HS-5 (cell line): ENCODE data around the gene CALHM3.
A peak's percentile ranks its signal among the peaks of the same experiment; 100 is the strongest.

Experiments used
- DNase-seq: peaks from one replicate; pipeline ENCODE4 v3.0.0-alpha.2; 2012; ENCODE audit warnings: low read depth

CALHM3 gene

DNA sequence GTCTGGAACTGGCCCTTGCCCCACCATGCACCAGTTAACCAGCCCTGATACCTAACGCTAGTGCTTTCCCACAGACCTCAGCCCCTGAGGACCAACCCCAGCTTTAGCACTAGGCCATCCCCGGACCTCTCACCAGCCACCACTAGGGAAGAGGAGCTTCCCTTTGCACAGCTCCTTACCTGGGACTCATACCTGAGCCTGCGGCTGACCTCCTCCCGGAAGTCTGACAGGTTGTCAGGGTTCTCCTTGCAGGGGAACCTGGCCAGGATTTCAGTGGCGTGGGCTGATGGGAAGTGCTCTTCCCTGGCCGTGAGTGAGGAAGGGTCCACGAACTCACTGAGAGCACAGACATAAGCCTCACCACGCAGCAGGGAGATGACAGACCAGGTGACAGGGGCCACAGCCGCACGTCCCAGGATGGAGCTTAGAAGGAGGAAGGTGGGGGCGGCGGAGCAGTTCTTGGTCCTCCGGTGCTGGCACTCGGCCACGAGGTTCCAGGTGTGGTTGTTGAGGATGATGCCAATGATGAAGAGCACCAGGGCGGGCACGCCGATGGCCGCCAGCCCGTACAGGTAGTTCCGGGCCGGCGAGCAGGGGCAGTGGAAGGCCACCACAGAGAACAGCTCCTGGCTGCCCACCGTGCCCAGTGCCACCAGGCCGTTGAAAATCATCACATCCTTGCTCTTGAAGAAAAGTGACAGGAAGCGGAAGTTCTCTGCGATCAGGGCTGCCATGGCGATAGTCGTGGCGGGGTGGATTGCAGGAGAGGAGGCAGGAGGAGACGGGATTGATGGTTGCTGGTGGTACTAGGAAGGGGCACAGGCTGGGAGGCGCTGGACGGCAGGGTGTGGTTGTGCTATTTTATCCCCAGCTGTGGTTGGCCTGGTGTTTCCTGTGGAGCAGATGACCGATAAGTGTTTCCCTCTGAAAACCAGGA is 29.6 kb downstream of the CALHM3 start:
- no peak for DNase-seq

DNA sequence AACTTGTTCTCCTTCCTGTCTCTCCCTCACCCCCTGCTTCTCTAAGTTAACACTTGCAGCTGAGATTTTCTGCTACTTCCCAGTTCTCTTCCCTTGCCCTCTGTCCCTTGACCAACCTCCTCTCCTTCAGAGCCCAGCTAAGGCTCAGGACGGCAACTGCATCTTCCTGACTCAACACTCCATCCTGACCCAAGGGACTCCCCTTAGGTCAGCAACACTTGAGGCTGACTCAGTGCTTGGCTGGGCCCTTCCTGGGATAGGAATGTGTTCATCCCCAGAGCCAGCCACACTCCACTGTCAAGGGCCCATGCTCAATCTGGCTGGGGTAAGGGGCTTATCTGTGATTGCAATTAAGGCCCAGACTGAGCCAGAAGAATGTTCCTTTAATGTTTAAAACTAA is 30.3 kb downstream of the CALHM3 start:
- DNase-seq: peak; percentile 58

DNA sequence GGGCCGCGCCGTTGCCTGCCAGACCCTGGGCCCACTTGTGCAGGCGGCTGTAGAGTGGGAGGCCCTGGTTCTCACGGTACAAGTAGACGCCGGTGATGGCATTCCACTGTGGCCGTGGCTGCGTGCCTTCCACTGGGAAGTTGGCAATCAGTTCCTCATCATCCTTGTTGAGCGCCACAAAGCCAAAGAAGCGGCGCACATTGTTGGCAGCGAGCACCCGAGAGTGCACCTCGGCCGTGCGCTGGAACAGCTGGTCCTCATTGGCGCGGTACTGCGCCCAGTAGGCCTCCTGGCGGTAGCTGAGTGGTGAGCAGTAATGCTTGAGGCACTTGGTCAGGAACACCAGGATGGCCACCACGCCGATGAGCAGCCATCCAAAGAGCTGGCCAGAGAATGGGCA is 31.9 kb downstream of the CALHM3 start:
- DNase-seq: no peak

DNA sequence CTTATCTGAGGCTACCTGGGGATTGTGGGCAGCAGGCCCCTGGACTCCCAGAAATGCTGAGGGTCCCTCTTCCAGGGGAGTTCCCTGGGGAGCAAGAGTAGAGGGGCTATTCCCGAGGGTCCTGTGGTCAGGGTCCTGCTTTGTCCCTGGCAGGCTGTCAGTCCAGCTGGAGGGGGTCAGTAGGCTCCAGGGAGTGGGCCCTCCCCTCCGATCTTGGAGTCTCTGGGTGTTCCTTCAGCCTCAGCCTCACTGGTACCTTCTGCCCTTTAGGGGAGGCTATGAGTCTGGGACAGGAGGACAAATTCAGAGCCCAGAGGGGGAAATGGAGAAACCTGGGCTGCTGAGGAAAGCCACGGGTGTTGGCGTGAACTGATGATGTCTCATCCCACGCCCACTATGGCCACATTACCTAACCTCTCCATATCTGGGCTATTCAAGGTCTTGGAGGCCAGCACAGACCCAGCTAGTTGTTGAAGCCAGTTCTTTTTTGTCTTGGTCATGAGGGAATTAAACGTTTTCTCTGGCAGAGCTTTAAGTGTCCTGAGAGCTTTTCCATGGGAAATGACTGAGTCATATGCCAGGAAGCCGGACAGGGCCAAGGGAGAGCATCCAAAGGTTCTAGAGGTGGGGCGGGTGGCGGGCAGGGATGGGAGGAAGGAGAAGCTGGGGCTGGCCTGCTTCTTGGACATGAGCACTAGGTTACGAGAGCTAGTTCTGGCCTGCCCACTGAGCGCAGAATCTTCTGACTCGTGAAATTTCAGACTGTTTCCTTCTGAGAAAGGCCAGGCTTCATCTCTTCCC is 33.1 kb downstream of the CALHM3 start:
- DNase-seq: no peak

DNA sequence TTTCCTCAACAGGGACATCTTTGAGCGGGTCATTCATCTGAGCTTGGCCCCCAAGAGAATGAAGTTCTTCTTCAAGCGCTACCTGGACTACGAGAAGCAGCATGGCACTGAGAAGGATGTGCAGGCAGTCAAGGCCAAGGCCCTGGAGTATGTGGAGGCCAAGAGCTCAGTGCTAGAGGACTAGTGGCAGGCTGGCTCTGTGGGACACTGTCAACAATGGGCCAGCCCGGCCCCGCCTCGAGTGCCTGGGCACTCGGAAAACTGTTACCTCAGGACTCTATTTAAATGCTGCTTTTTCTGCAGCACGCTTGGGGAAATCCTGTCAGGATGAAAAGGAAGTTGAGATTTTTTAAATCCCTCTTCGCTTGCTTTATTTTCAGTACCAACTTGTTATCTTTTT is 33.7 kb downstream of the CALHM3 start:
- no peak for DNase-seq

DNA sequence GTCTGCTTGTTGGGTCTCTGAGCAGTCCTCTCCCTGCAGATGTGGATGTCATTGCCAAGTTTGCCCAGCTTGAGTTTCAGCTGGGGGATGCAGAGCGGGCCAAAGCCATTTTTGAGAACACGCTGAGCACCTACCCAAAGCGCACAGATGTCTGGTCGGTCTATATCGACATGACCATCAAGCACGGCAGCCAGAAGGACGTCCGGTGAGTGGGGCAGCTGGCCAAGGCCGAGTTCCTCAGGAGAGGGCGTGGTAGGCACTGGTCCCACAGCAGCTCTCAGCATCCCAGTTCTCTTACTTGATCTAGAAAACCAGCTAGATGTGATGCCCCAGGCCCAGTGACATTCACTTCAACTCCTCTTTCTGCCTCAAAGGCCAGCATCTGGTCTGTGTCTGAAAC is 34.6 kb downstream of the CALHM3 start:
- DNase-seq: no peak

DNA sequence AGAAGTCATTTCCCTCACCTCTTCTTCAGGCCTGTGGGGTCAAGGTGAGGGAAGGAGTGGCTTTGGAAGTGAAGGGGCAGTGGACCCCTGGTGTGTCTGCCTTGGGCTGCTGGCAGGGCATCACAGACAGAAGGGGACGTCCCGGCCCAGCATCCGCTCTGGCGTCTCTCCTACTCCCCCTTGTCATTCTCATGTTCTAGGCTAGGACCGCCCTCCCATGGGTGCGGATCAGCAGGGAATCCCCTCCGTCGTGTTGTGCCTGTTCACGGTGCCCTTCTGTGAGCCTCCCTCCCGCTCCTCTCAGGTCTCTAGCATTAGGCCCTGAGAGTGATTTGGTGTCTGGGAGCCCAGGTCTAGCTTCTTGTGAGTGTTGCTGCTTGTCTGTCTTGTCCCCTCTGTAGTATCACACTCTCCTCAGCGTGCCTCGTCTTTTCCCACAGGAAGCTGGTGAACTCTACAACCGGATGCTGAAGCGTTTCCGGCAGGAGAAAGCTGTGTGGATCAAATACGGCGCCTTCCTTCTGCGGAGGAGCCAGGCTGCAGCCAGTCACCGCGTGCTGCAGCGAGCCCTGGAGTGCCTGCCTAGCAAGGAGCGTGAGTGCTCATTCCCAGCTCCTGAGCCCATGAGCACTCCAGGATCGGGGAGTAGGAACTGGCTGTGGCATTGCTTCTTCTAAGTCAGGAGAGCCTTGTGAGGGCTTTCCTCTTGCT is 35.4 kb downstream of the CALHM3 start:
- DNase-seq: no peak

DNA sequence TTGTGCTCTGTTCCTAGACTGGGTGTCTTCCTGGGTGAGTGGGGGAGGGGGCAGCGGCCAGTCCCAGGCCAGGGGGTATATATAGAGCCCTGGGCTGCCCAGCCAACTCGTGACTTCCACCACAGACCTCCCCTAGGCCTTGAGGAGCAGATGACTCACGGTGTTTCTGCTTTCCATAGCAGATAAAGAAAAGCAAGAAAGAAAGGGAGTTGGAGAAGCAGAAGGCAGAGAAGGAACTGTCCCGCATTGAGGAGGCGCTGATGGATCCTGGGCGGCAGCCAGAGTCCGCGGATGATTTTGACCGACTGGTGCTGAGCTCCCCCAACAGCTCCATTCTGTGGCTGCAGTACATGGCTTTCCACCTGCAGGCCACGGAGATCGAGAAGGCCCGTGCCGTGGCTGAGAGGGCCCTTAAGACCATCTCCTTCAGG is 37.0 kb downstream of the CALHM3 start:
- DNase-seq: no peak

DNA sequence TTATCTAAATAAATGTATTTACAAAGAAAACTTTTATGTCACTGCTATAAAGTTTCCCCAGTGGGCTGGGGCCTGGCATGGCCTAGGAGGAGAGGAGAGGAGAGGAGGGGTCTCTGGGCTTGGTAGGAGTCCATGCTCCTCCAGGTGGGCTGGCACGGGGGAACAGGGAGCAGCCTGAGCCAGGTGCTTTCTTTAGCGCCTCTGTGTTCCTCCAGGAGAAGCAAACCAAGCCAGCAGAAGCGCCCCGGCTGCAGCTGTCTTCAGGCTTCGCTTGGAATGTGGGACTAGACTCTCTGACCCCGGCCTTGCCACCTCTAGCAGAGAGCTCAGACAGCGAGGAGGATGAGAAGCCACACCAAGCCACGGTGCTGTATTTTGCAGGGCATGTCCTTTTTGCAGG is 37.4 kb downstream of the CALHM3 start:
- no peak for DNase-seq

DNA sequence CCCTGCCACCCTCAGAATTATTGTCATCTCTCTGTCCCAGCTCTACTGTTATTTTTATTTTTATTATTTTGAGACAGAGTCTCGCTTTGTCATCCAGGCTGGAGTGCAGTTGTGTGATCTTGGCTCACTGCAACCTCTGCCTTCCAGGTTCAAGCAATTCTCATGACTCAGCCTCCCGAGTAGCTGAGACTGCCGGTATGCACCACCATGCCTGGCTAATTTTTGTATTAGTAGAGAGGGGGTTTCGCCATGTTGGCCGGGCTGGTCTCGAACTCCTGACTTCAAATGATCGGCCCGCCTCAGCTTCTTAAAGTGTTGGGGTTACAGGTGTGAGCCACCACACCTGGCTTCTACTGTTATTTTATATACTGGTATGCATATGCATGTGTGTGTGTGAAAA is 37.8 kb downstream of the CALHM3 start:
- no peak for DNase-seq

DNA sequence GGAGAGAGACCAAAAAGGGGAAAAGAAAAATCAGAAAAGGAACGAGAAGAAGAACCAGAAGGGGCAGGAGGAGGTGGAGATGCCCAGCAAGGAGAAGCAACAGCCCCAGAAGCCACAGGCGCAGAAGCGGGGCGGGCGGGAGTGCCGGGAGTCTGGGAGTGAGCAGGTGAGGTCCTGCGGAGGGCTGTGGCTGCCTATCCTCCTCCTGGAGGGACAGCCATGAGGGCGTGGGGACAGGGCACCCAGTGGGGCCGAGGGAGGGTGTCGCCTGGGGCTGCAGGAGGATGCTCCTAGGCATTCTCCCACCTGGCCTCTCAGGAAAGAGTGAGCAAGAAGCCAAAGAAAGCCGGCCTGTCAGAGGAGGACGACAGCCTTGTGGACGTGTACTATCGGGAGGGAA is 38.6 kb downstream of the CALHM3 start:
- no peak for DNase-seq

DNA sequence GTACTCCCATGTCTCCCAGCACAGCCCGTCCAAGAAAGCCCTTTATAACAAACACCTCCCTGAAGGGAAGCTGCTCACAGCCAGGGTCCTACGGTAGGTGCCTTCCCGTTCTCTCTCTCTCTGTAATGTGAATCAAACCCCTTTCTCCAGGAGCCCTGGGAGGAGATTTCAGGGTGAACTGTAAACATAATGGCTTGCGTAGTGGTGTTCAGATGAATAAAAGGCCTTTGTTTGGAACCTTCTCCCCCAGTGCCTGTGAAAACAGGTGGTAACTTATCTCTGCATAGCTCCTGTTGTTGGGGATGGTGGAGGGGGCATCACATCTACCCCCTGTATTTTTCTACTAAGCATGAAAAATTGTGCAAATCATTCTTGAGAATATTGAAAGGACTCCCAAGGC is 39.3 kb downstream of the CALHM3 start:
- DNase-seq: no peak

DNA sequence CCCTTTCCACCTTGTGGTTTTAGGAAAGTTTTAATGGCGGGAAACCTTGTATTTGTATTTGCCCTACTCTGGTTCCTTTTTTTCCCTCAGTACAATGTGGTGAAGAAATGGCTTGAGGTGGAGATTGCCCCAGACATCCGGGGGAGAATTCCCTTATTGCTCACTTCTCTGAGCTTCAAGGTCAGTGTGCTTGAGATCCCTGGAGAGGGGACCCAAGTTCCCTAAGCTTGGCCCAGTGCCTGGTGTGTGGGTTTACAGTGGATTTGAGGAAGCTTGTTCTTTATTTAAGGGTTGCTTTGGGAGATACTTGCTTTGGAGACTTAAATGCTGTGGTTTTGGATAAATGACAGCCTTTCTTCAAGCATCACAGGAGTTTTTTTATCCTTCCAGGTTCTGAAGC is 45.2 kb downstream of the CALHM3 start:
- DNase-seq: no peak

DNA sequence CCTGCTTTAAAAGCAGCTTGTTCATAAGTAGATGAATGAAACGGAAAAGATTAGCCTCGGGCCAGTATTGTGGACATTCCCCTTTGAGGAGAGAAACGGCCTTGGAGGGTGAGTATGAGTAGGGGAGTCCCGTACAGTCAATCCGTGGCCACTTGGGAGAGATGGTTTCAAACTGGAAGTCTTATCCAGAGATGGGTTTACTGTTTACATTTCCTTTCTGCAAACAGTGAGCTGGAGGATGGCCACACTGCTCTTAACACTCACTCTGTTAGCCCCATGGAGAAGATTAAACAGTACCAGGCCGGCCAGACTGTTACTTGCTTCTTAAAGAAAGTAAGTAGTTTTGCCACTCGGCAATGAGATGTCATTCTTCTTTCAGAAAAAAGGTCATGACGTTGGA is 47.1 kb downstream of the CALHM3 start:
- DNase-seq: no peak

DNA sequence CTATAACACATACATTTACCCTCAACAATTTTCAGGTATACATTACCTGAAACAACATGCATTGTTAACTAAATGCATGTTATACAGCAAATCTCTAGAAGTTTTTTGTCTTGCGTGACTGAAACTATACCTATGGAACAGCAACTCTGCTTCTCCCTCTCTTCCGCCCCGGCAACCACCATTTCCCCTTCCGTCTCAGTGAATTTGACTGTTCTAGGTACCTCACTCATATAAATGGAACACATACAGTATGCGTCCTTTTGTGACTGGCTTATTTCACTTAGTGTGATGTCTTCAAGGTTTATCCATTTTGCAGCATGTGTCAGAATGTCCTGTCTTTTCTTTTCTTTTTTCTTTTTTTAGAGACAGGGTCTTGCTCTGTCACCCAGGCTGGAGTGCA is 49.4 kb downstream of the CALHM3 start:
- DNase-seq: no peak

DNA sequence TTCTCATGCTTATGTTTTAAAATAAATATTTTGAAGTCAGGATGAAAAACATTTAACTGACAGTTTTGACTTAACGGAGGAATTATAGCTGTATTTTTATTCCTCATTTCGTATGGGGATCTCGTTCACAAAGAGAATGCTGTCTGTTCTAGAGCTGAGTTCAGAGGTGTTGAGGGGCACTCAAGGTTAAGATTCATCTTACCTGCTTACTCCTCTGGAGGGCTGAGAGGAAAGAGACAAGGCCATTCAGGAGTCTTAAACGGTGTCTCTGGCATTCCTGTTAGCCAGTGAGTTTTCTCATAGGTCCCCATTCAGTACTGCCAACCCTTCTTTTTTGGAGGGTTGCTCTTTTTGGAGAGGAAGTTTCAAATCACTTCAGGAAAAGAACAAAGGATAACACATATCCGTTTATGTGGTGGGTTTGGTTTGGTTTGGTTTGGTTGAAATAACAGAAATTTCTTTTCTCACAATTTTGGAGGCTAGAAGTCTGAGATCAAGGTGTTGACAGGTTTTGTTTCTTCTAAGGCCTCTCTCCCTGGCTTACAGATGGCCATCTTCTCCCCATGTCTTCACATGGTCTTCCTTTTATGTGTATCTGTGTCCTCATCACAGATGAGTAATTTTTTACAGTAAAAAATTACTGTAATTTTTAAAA is 49.9 kb downstream of the CALHM3 start:
- no peak for DNase-seq

DNA sequence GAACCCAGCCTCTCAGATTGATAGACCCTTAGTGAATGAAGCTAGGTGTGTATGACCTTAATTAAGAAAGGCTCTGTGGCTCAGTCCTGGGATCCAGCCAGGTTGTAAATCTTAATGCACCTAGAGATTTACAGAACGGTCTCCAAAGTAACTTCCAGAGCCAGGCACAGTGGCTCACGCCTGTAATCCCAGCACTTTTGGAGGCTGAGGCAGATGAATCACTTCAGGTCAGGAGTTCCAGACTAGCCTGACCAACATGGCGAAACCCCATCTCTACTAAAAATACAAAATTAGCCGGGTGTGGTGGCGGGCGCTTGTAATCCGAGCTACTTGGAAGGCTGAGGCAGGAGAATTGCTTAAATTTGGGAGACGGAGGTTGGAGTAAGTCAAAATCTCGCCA is 51.2 kb downstream of the CALHM3 start:
- no peak for DNase-seq

DNA sequence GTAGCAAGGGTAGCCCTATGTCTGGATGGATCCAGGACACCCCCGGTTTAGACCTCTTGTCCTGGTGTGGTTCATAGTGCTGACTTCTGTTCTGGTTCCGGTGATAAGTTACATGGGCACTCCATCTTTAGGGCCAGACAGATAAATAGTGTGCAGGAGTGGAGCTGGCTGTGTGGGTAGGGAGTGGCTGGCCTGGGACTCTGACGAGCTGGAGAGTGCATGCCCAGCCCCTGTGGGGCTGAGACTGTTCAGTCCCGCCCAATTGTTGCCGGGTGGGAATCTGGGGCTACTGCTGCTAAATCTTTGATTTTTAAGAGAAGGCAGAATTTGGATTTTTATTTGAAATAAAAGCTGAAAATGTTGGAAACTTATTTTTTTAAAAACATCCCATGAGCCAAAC is 55.3 kb downstream of the CALHM3 start:
- no peak for DNase-seq
